HepG2 (cell line): ENCODE results near the gene INTS3. TPM values are rescaled to one million over a fixed set of nuclear protein-coding genes. Genes with fewer than 3 reads are reported as not detected.
A peak's percentile ranks its signal among the peaks of the same experiment; 100 is the strongest.

ENCODE experiments used
- CBX2 ChIP-seq, 2 experiments: fragments of 200-600 bp in 1 of 2; sonication (generic); formaldehyde crosslinking in 1 of 2; IDR thresholded peaks; 2 replicates each; pipeline versions ENCODE4 v1.7.0 to v1.8.1; 2018 to 2022; ENCODE audit warnings: low read depth in 2 of 2, low read length in 1 of 2, mild to moderate bottlenecking in 1 of 2, missing genetic modification reagents in 1 of 2
- GABPA ChIP-seq, 2 experiments: IDR thresholded peaks; 2 replicates each; pipeline ENCODE4 v1.6.1; 2011 to 2016; ENCODE audit warnings: low read depth in 2 of 2, low read length in 1 of 2, missing biosample characterization in 1 of 2, missing genetic modification characterization in 1 of 2
- GTF2F1 ChIP-seq: fragments of 150-350 bp; IDR thresholded peaks from 2 replicates; pipeline ENCODE4 v1.6.1; 2014; ENCODE audit warnings: low read length
- KDM3A ChIP-seq: IDR thresholded peaks from 2 replicates; pipeline ENCODE4 v1.6.1; 2018; ENCODE audit warnings: low read depth, missing compliant biosample characterization
- PHB2 ChIP-seq: fragments of 450-650 bp; IDR thresholded peaks from 2 replicates; pipeline ENCODE4 v1.6.1; 2018; ENCODE audit not compliant: partially characterized antibody
- PHF20 ChIP-seq: sonication (generic); formaldehyde crosslinking; IDR thresholded peaks from 2 replicates; pipeline ENCODE4 v1.5.0; 2020; ENCODE audit warnings: mild to moderate bottlenecking, missing genetic modification reagents
- PHF8 ChIP-seq: sonication (generic); formaldehyde crosslinking; IDR thresholded peaks from 2 replicates; pipeline ENCODE4 v1.5.0; 2020; ENCODE audit warnings: missing genetic modification reagents
- RFX3 ChIP-seq: IDR thresholded peaks from 2 replicates; pipeline ENCODE4 v1.6.1; 2016; ENCODE audit warnings: missing biosample characterization, missing genetic modification reagents
- RXRB ChIP-seq: IDR thresholded peaks from 2 replicates; pipeline ENCODE4 v1.6.1; 2016; ENCODE audit warnings: borderline replicate concordance, missing genetic modification reagents, missing compliant biosample characterization
- ZNF562 ChIP-seq: sonication (generic); formaldehyde crosslinking; IDR thresholded peaks from 2 replicates; pipeline ENCODE4 v1.8.0; 2022; ENCODE audit warnings: missing genetic modification reagents, borderline replicate concordance
- ZSCAN12 ChIP-seq: sonication (generic); formaldehyde crosslinking; IDR thresholded peaks from 2 replicates; pipeline ENCODE4 v1.9.0; 2021; ENCODE audit warnings: mild to moderate bottlenecking, missing genetic modification reagents
- ZSCAN22 ChIP-seq: sonication (generic); formaldehyde crosslinking; IDR thresholded peaks from 2 replicates; pipeline ENCODE4 v1.4.0; 2020; ENCODE audit warnings: mild to moderate bottlenecking, missing genetic modification reagents
- polyA plus RNA-seq, 8 experiments: library from polyadenylated mRNA; depleted of rRNA in 3 of 8; stranded (reverse) in 7 of 8; unstranded in 1 of 8; fragments of >200 nt; fragmentation: Illumina TruSeq in 4 of 8; extraction: Trizol in 4 of 8; gene quantifications; 2 replicates each; pipeline versions ENCODE4 v1.2.1 to v1.2.3, GENCODE V29; 2011 to 2016; ENCODE audit warnings: low read depth in 4 of 8, missing spikeins in 1 of 8, mixed read lengths in 1 of 8; ENCODE audit not compliant: insufficient read depth in 1 of 8
- total RNA-seq, 5 experiments: library from RNA; depleted of rRNA; stranded (reverse); fragments of >200 nt; fragmentation: Illumina TruSeq; extraction: Trizol; gene quantifications; 2 replicates each; pipeline ENCODE4 v1.2.3, GENCODE V29; 2016; ENCODE audit warnings: low read depth in 1 of 5
- TF ChIP-seq, protein P1 (sequence below): IDR thresholded peaks from 2 replicates; pipeline ENCODE4 v1.6.1; 2016; ENCODE audit warnings: low read depth
- TF ChIP-seq, protein P2 (sequence below): sonication (generic); formaldehyde crosslinking; IDR thresholded peaks from 2 replicates; pipeline ENCODE4 v1.8.0; 2022; ENCODE audit warnings: missing genetic modification reagents, low read depth, mild to moderate bottlenecking, borderline replicate concordance
- TF ChIP-seq, protein P3 (sequence below): sonication (generic); formaldehyde crosslinking; IDR thresholded peaks from 2 replicates; pipeline ENCODE4 v1.4.0; 2020; ENCODE audit warnings: low read depth, mild to moderate bottlenecking, missing genetic modification reagents
- TF ChIP-seq, protein P4 (sequence below): sonication (generic); formaldehyde crosslinking; conservative IDR thresholded peaks from 2 replicates; pipeline ENCODE4 v1.4.0; 2020; ENCODE audit warnings: missing genetic modification reagents
- TF ChIP-seq, protein P5 (sequence below): sonication (generic); formaldehyde crosslinking; IDR thresholded peaks from 2 replicates; pipeline ENCODE4 v1.5.0; 2020; ENCODE audit warnings: mild to moderate bottlenecking, missing genetic modification reagents, moderate library complexity
- TF ChIP-seq, protein P6 (sequence below): sonication (generic); formaldehyde crosslinking; IDR thresholded peaks from 2 replicates; pipeline ENCODE4 v1.5.0; 2020; ENCODE audit warnings: missing genetic modification reagents
- TF ChIP-seq, protein P7 (sequence below): sonication (generic); formaldehyde crosslinking; IDR thresholded peaks from 2 replicates; pipeline ENCODE4 v1.4.0; 2020; ENCODE audit warnings: missing genetic modification reagents

The INTS3 gene
- total and polyA plus RNA-seq, 2 of the 13 experiments (the other 11 are each of a cell fraction or from before 2014, with no cell fraction given) = 17.2 to 27.2 TPM

DNA sequence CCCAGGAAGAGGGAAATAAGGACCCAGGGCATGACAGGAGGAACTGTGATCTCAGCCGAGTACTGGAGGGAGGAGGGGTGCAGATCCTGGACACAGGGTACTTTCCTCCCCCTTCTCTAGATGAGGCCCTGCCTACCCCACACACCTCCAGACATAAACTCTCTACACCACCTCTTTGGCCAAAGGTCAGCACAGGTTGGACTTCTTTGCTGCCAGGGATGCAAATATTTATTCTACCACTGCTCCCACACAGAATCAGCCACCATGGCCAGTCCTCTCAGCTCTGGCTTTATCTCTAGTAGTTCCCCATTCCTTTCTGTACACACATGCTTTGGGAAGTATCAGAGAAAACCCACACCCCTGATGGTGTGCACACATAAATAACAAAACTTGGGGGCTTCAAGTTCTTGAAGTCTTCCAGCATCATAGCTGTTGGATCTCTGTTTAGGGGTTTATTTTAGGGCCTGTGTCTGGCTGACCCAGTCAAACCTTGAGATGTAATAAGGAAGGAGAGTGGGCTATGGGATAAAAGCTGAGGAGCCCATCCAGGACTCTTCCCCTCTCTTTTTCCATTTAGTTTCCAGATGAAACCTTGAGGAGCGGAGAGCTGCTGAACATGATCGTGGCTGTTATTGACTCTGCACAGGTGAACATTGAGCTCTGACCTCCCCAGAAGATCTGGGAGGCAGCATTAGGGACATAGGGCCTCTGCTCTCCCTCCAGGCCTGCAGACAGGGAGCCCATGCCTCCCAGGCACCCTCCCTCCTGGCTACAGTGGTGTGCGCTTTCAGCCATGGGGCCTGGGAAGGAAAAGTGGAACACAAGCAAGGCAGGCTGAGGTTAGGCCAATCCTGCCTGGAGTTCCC lies 40.7 kb downstream of the INTS3 start (continued):
- TF ChIP-seq, protein P1, sequence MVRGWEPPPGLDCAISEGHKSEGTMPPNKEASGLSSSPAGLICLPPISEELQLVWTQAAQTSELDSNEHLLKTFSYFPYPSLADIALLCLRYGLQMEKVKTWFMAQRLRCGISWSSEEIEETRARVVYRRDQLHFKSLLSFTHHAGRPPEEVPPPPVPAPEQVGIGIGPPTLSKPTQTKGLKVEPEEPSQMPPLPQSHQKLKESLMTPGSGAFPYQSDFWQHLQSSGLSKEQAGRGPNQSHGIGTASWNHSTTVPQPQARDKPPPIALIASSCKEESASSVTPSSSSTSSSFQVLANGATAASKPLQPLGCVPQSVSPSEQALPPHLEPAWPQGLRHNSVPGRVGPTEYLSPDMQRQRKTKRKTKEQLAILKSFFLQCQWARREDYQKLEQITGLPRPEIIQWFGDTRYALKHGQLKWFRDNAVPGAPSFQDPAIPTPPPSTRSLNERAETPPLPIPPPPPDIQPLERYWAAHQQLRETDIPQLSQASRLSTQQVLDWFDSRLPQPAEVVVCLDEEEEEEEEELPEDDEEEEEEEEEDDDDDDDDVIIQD (CRISPR knock-in tag) = no peak
- TF ChIP-seq, protein P2, sequence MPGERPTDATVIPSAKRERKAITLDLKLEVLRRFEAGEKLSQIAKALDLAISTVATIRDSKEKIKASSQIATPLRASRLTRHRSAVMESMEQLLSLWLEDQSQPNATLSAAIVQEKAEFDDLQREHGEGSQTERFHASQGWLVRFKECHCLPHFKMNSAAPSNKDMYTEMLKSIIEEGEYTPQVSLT (CRISPR knock-in tag) = no peak
- TF ChIP-seq ZSCAN22 (CRISPR knock-in tag) (no peak), RXRB (peak; percentile 38; the same call in 1 of the 2 replicates), GABPA (IDR thresholded peaks at IDR 0.05; ENCODE audit: low read depth, low read length) (no peak), GABPA (CRISPR knock-in tag; IDR thresholded peaks at IDR 0.05; ENCODE audit: low read depth) (peak; percentile 40; the same call in 1 of the 2 replicates), ZNF562 (no peak), KDM3A (no peak), PHB2 (no peak), CBX2 (IDR thresholded peaks at IDR 0.05; ENCODE audit: low read depth, low read length) (no peak), CBX2 (CRISPR knock-in tag; IDR thresholded peaks at IDR 0.05; ENCODE audit: low read depth) (no peak), RFX3 (no peak), GTF2F1 (no peak), ZSCAN12 (no peak), PHF8 (peak; percentile 11; the same call in 1 of the 2 replicates), PHF20 (CRISPR knock-in tag) (no peak)
- TF ChIP-seq, protein P3, sequence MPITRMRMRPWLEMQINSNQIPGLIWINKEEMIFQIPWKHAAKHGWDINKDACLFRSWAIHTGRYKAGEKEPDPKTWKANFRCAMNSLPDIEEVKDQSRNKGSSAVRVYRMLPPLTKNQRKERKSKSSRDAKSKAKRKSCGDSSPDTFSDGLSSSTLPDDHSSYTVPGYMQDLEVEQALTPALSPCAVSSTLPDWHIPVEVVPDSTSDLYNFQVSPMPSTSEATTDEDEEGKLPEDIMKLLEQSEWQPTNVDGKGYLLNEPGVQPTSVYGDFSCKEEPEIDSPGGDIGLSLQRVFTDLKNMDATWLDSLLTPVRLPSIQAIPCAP (CRISPR knock-in tag) = no peak
- TF ChIP-seq, protein P4, sequence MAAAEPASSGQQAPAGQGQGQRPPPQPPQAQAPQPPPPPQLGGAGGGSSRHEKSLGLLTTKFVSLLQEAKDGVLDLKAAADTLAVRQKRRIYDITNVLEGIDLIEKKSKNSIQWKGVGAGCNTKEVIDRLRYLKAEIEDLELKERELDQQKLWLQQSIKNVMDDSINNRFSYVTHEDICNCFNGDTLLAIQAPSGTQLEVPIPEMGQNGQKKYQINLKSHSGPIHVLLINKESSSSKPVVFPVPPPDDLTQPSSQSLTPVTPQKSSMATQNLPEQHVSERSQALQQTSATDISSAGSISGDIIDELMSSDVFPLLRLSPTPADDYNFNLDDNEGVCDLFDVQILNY = no peak
- TF ChIP-seq, protein P5, sequence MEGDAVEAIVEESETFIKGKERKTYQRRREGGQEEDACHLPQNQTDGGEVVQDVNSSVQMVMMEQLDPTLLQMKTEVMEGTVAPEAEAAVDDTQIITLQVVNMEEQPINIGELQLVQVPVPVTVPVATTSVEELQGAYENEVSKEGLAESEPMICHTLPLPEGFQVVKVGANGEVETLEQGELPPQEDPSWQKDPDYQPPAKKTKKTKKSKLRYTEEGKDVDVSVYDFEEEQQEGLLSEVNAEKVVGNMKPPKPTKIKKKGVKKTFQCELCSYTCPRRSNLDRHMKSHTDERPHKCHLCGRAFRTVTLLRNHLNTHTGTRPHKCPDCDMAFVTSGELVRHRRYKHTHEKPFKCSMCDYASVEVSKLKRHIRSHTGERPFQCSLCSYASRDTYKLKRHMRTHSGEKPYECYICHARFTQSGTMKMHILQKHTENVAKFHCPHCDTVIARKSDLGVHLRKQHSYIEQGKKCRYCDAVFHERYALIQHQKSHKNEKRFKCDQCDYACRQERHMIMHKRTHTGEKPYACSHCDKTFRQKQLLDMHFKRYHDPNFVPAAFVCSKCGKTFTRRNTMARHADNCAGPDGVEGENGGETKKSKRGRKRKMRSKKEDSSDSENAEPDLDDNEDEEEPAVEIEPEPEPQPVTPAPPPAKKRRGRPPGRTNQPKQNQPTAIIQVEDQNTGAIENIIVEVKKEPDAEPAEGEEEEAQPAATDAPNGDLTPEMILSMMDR (CRISPR knock-in tag) = no peak
- TF ChIP-seq, protein P6, sequence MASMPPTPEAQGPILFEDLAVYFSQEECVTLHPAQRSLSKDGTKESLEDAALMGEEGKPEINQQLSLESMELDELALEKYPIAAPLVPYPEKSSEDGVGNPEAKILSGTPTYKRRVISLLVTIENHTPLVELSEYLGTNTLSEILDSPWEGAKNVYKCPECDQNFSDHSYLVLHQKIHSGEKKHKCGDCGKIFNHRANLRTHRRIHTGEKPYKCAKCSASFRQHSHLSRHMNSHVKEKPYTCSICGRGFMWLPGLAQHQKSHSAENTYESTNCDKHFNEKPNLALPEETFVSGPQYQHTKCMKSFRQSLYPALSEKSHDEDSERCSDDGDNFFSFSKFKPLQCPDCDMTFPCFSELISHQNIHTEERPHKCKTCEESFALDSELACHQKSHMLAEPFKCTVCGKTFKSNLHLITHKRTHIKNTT = no peak
- TF ChIP-seq, protein P7, sequence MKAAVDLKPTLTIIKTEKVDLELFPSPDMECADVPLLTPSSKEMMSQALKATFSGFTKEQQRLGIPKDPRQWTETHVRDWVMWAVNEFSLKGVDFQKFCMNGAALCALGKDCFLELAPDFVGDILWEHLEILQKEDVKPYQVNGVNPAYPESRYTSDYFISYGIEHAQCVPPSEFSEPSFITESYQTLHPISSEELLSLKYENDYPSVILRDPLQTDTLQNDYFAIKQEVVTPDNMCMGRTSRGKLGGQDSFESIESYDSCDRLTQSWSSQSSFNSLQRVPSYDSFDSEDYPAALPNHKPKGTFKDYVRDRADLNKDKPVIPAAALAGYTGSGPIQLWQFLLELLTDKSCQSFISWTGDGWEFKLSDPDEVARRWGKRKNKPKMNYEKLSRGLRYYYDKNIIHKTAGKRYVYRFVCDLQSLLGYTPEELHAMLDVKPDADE (CRISPR knock-in tag) = no peak
